ENCODE measurements around the gene NEU2. TPM values are rescaled to one million over a fixed set of nuclear protein-coding genes. Genes with fewer than 3 reads are reported as not detected.
"Not testable (repeated sequence)": the region's sequence is repeated elsewhere in the genome, so short reads cannot be mapped to it uniquely, and the experiment has no call there.

NEU2 gene
- total RNA-seq, 2 donors from 2014 or later, result not detected

DNA sequence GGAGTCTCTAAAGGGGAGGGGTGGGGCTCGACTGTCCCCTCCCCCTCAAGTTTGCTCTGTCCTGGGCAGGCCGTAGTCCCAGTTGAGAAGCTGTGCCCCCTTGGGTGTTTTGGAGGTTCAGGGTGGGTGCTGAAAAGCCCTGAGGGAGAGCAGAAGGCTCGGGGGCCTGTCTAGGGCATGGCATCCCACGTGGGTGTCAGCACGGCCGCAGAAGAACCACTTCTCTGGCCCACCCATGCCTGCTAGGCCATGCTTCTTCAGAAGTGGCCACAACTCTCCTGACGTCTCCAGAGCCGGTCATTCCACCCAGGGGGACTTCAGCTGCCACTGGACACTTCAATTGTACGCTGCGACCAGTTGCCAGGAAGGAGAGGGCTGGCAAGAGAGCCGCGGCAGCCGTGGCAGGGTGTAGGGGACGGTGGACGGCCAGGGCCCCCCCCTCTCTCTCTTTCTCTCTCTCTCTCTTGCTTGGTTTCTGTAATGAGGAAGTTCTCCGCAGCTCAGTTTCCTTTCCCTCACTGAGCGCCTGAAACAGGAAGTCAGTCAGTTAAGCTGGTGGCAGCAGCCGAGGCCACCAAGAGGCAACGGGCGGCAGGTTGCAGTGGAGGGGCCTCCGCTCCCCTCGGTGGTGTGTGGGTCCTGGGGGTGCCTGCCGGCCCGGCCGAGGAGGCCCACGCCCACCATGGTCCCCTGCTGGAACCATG, 27.5 kb downstream of the NEU2 start, which contains the start of gene INPP5D:
TSS of gene INPP5D (plus strand) at position 546 of the 704 bp plus-strand sequence. CDS start at position 683, 137 bp downstream.
- Mint-ChIP-seq H3K36me3 (peaks cover 11 to 12% of the 10 kb centered on the region in 2 donors), H3K27ac (peak within 1 kb of the TSS; percentile 91 to 98), H3K9me3 (no peaks in the 10 kb centered on the region)
- ATAC-seq (peak; percentile 48 to 72), DNase-seq (ENCODE audit: low spot score in 2 of 2) (peak; percentile 65 to 81)

GRCh38 chr2:233060501-233060979, 28.1 kb downstream of the NEU2 start:
- H3K36me3 Mint-ChIP-seq, result peaks cover 11 to 12% of the 10 kb centered on the region in 2 donors
- no peaks in the 10 kb centered on the region for H3K9me3 Mint-ChIP-seq
- peak; percentile 3 to 24 for ATAC-seq

DNA sequence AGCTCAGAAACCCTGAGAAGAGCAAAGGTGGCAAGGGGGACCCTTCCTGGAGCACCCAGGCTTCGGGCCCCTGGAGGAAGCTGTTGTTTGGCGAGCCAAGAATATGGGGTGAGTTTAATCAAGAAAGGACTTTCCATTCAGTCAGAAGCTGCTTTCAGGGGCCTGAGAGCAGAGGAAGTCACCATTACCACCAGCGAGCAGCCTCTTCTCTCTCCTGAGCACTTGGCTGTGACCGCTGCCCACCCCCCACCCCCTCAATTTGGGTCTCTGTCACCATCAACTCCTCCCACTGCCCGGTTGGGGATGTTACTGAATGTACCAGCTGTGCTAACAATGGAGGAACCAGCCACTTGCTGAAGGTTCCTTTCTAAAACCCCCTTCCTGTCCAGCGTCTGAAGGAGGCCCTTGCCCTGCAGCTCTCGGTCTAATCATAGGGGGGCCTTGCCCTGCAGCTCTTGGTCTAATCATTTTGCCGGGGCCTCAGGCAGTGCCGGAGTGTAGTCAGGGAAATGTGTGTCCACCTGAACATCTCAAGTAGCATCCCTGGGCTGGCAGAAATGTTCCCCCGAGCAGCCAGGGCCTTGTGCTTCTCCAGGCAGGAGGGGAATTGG, 28.6 kb downstream of the NEU2 start:
- H3K36me3 Mint-ChIP-seq, result peaks cover 12 to 16% of the 10 kb centered on the region in 2 donors
- peak in 1 of 2 donors; percentile 40 for DNase-seq (ENCODE audit: low spot score in 2 of 2)
- H3K27ac Mint-ChIP-seq, result peak overlapping the region; percentile 91 to 98
- ATAC-seq, result peak; percentile 29 to 49
- no peaks in the 10 kb centered on the region for H3K9me3 Mint-ChIP-seq

More at GRCh38 chr2:233060501-233060979, 28.1 kb downstream of the NEU2 start:
- H3K27ac Mint-ChIP-seq, result peak overlapping the region; percentile 91 to 98
- DNase-seq (ENCODE audit: low spot score in 2 of 2), result no peak

- Mint-ChIP-seq H3K36me3 (peaks cover 17 to 23% of the 10 kb centered on the region in 2 donors), H3K9me3 (no peaks in the 10 kb centered on the region), H3K27ac (peak overlapping the region; percentile 91 to 98)
- peak; percentile 40 to 81 for DNase-seq (ENCODE audit: low spot score in 2 of 2)
- ATAC-seq, result peak; percentile 54 to 70
Measured at GRCh38 chr2:233061591-233062450, 29.3 kb downstream of the NEU2 start.

DNA sequence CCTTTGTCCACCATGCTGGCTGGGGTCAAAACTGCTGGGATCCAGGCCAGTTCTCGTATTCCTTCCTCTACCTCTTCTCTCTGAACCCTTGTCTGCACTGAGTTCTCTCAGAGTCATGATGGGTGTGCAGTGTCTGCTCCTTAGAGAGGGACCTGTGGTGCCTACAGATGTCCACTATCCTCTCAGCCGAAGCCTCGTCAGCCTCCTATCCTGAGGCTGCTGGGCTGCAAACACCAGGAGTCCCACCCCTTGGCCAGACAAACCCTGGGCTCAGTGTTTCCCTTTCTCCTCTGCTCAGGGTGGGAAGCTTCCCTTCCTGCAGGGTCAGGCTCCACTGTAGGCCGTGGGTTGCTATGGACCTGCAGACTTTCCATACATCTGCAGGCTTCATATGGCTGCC, 30.0 kb downstream of the NEU2 start:
- no peaks in the 10 kb centered on the region for H3K9me3 Mint-ChIP-seq
- ATAC-seq (no peak), DNase-seq (ENCODE audit: low spot score in 2 of 2) (no peak)
- peaks cover 23 to 29% of the 10 kb centered on the region in 2 donors for H3K36me3 Mint-ChIP-seq
- peak overlapping the region; percentile 74 to 98 for H3K27ac Mint-ChIP-seq

GRCh38 chr2:233062946-233063268, 30.4 kb downstream of the NEU2 start:
- peak overlapping the region; percentile 74 to 98 for H3K27ac Mint-ChIP-seq
- DNase-seq (ENCODE audit: low spot score in 2 of 2), result no peak
- no peak for ATAC-seq
- no peaks in the 10 kb centered on the region for H3K9me3 Mint-ChIP-seq
- H3K36me3 Mint-ChIP-seq, result peaks cover 23 to 30% of the 10 kb centered on the region in 2 donors

GRCh38 chr2:233063269-233063975, 30.9 kb downstream of the NEU2 start:
- Mint-ChIP-seq H3K27ac (peak overlapping the region; percentile 72 to 98), H3K36me3 (peaks cover 23 to 30% of the 10 kb centered on the region in 2 donors), H3K9me3 (no peaks in the 10 kb centered on the region)
- DNase-seq (ENCODE audit: low spot score in 2 of 2) (no peak), ATAC-seq (peak in 1 of 2 donors; percentile 51)

GRCh38 chr2:233063976-233064411, 31.5 kb downstream of the NEU2 start:
- H3K9me3 Mint-ChIP-seq, result no peaks in the 10 kb centered on the region
- peaks cover 23 to 30% of the 10 kb centered on the region in 2 donors for H3K36me3 Mint-ChIP-seq
- DNase-seq (ENCODE audit: low spot score in 2 of 2) (no peak), ATAC-seq (no peak)
- no peak overlapping the region for H3K27ac Mint-ChIP-seq

GRCh38 chr2:233064530-233065199, 32.2 kb downstream of the NEU2 start:
- H3K9me3 Mint-ChIP-seq, result no peaks in the 10 kb centered on the region
- H3K36me3 Mint-ChIP-seq, result peaks cover 23 to 31% of the 10 kb centered on the region in 2 donors

GRCh38 chr2:233065200-233065589, 32.7 kb downstream of the NEU2 start:
- not testable (repeated sequence) for H3K27ac Mint-ChIP-seq; H3K9me3 Mint-ChIP-seq; ATAC-seq; DNase-seq (ENCODE audit: low spot score in 2 of 2)
- H3K36me3 Mint-ChIP-seq, result peaks cover 23 to 36% of the 10 kb centered on the region in 2 donors

More at GRCh38 chr2:233064530-233065199, 32.2 kb downstream of the NEU2 start:
- ATAC-seq (no peak), DNase-seq (ENCODE audit: low spot score in 2 of 2) (no peak)
- no peak overlapping the region for H3K27ac Mint-ChIP-seq

DNA sequence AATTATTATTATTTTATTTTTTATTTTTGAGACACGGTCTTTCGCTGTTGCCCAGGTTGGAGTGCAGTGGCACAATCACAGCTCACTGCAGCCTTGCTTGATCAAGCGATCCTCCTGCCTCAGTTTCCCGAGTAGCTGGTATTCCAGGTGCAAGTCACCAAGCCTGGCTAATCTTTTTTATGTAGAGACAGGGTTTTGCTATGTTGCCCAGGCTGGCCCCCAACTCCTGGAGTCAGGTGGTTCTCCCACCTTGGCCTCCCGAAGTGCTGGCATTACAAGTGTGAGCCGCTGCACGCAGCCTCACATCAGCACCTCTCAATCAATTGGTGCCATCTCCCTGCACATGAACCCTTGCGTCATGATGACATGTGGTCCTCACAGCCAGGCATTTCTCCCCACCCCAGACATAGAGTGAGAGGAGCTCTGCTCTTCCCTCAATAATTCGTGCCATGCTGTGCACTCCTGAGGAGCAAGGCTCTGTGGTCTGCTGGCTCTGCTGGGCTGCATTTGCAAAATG, 33.5 kb downstream of the NEU2 start:
- ATAC-seq, result no peak

GRCh38 chr2:233068762-233069418, 36.4 kb downstream of the NEU2 start:
- Mint-ChIP-seq H3K36me3 (peaks cover 18 to 43% of the 10 kb centered on the region in 2 donors), H3K27ac (peak overlapping the region in 1 of 2 donors; percentile 25), H3K9me3 (peaks cover 0 to 5% of the 10 kb centered on the region in 2 donors)
- no peak for DNase-seq (ENCODE audit: low spot score in 2 of 2)
- no peak for ATAC-seq

More for the DNA sequence above, 33.5 kb downstream of the NEU2 start:
- no peak overlapping the region for H3K27ac Mint-ChIP-seq
- no peaks in the 10 kb centered on the region for H3K9me3 Mint-ChIP-seq
- no peak for DNase-seq (ENCODE audit: low spot score in 2 of 2)
- peaks cover 17 to 38% of the 10 kb centered on the region in 2 donors for H3K36me3 Mint-ChIP-seq

DNA sequence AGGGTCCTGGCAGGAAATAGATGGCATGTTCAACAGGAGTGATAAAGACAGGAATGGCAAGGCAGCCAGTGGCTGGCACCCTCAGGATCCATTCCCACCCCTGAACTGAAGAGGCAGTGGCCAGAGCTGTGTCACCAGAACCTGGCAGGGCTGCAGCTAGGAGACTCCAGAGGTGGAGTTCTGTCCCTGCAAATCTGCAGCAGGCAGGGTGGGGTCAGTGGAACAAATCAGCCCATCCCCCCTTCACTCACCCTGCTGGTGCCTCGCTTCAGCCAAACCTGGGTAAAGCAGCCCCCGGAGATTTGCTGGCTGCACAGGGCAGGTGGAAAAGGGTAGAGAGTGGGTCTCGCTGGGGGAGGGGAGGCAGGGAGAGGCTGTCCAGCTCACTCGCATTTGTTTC, 40.4 kb downstream of the NEU2 start:
- Mint-ChIP-seq H3K27ac (no peak overlapping the region), H3K9me3 (peaks cover 0 to 5% of the 10 kb centered on the region in 2 donors), H3K36me3 (peaks cover 5 to 25% of the 10 kb centered on the region in 2 donors)
- no peak for DNase-seq (ENCODE audit: low spot score in 2 of 2)
- ATAC-seq, result no peak

GRCh38 chr2:233074106-233074505, 41.6 kb downstream of the NEU2 start:
- H3K27ac Mint-ChIP-seq, result no peak overlapping the region
- no peak for ATAC-seq
- H3K9me3 Mint-ChIP-seq, result peaks cover 0 to 5% of the 10 kb centered on the region in 2 donors

More at GRCh38 chr2:233074106-233074505, 41.6 kb downstream of the NEU2 start:
- DNase-seq (ENCODE audit: low spot score in 2 of 2), result peak in 1 of 2 donors; percentile 39
- peaks cover 9 to 29% of the 10 kb centered on the region in 2 donors for H3K36me3 Mint-ChIP-seq

All from activated naive CD4-positive, alpha-beta T cell treated with anti-CD3 and anti-CD28 coated beads, Interleukin-2, amount 50 U/mL, for 72 hours (primary cell).